GM06990 (cell line): ENCODE measurements around the gene PLA2G1B.

Source experiments
- DNase-seq: peaks from one replicate; pipeline ENCODE4 v3.0.0-alpha.2; 2011; ENCODE audit not compliant: insufficient read length; ENCODE audit errors: extremely low read depth
- H3K27me3 ChIP-seq: replicated peaks from 2 replicates; pipeline ENCODE4 v1.6.0; 2011; ENCODE audit warnings: low read length; ENCODE audit not compliant: control insufficient read depth, insufficient read depth
- H3K36me3 ChIP-seq: 2 replicates; pipeline ENCODE4 v1.5.1; 2011; ENCODE audit warnings: low read length; ENCODE audit not compliant: control insufficient read depth, insufficient read depth
- H3K4me3 ChIP-seq: replicated peaks from 2 replicates; pipeline ENCODE4 v1.5.1; 2011; ENCODE audit warnings: low read depth, mild to moderate bottlenecking, control low read depth, low read length
- CTCF ChIP-seq: IDR thresholded peaks from 2 replicates; pipeline ENCODE4 v1.5.1; 2011; ENCODE audit warnings: low read length, control low read depth, mild to moderate bottlenecking, inconsistent platforms; ENCODE audit not compliant: insufficient read depth, poor library complexity, severe bottlenecking

PLA2G1B gene

GRCh38 chr12:120357104-120357503 lies 29.5 kb upstream of the PLA2G1B start:
- Histone ChIP-seq H3K27me3 (no peaks in the 10 kb centered on the region; the same call in none of the 2 replicates), H3K36me3 (no peaks in the 10 kb centered on the region), H3K4me3 (no peak overlapping the region)
- DNase-seq = no peak
- TF ChIP-seq CTCF = no peak

GRCh38 chr12:120356567-120357030 lies 29.0 kb upstream of the PLA2G1B start:
- H3K27me3 ChIP-seq = no peaks in the 10 kb centered on the region; the same call in none of the 2 replicates
- DNase-seq = peak; percentile 44
- H3K36me3 ChIP-seq = no peaks in the 10 kb centered on the region
- peak; percentile 85 for TF ChIP-seq CTCF
- H3K4me3 ChIP-seq = no peak overlapping the region

GRCh38 chr12:120353556-120354317 lies 26.2 kb upstream of the PLA2G1B start:
- no peak for DNase-seq
- H3K27me3 ChIP-seq = no peaks in the 10 kb centered on the region; the same call in none of the 2 replicates
- TF ChIP-seq CTCF = no peak
- H3K4me3 ChIP-seq = no peak overlapping the region
- no peaks in the 10 kb centered on the region for H3K36me3 ChIP-seq

- no peaks in the 10 kb centered on the region for H3K36me3 ChIP-seq
- DNase-seq = no peak
- no peak for TF ChIP-seq CTCF
- H3K27me3 ChIP-seq = no peaks in the 10 kb centered on the region; the same call in 1 of the 2 replicates
- H3K4me3 ChIP-seq = no peak overlapping the region
Observed at GRCh38 chr12:120353136-120353535, 25.6 kb upstream of the PLA2G1B start.

- H3K36me3 ChIP-seq = no peaks in the 10 kb centered on the region
- no peaks in the 10 kb centered on the region; the same call in 1 of the 2 replicates for H3K27me3 ChIP-seq
- no peak overlapping the region for H3K4me3 ChIP-seq
- TF ChIP-seq CTCF = no peak
- DNase-seq = no peak
Observed at GRCh38 chr12:120352117-120352516, 24.5 kb upstream of the PLA2G1B start.
